Embryonic facial prominence (tissue), 1 donor: ENCODE measurements around the gene TMEM74B.

Source experiments
- DNase-seq: peaks from one replicate; pipeline ENCODE4 v3.0.0-alpha.2; 2016; ENCODE audit errors: extremely low spot score

TMEM74B gene

GRCh38 chr20:1205802-1206201 is 21.0 kb upstream of the TMEM74B start:
- no peak for DNase-seq

- DNase-seq: no peak
These were observed 19.8 kb upstream of the TMEM74B start for GRCh38 chr20:1204576-1204975.

- DNase-seq: no peak
These were observed 19.3 kb upstream of the TMEM74B start for GRCh38 chr20:1204113-1204512.

GRCh38 chr20:1203630-1204029 is 18.8 kb upstream of the TMEM74B start:
- no peak for DNase-seq

- no peak for DNase-seq
These were observed 18.2 kb upstream of the TMEM74B start, which contains the start of gene C20orf202 for GRCh38 chr20:1202762-1203504. C20orf202 (plus strand) TSS chr20:1203454; CDS start chr20:1203586, 132 bp downstream.

GRCh38 chr20:1199964-1200363 is 15.2 kb upstream of the TMEM74B start:
- no peak for DNase-seq

- DNase-seq: no peak
These were observed 14.6 kb upstream of the TMEM74B start for GRCh38 chr20:1199212-1199873.

GRCh38 chr20:1198751-1199150 is 14.0 kb upstream of the TMEM74B start:
- no peak for DNase-seq

- no peak for DNase-seq
These were observed 13.0 kb upstream of the TMEM74B start for GRCh38 chr20:1197801-1198200.

- no peak for DNase-seq
These were observed 11.9 kb upstream of the TMEM74B start for GRCh38 chr20:1196634-1197033.

- DNase-seq: no peak
These were observed 10.4 kb upstream of the TMEM74B start for GRCh38 chr20:1195226-1195625.

GRCh38 chr20:1191299-1191698 is 6.5 kb upstream of the TMEM74B start:
- DNase-seq: no peak

- DNase-seq: no peak
These were observed 6.1 kb upstream of the TMEM74B start for GRCh38 chr20:1190847-1191246.

- no peak for DNase-seq
These were observed 5.0 kb upstream of the TMEM74B start for GRCh38 chr20:1189827-1190226.

- DNase-seq: no peak
These were observed 3.6 kb upstream of the TMEM74B start for GRCh38 chr20:1188347-1188746.

- no peak for DNase-seq
These were observed 2.9 kb upstream of the TMEM74B start for GRCh38 chr20:1187605-1188171.

GRCh38 chr20:1186367-1186991 is 1.7 kb upstream of the TMEM74B start:
- DNase-seq: no peak

GRCh38 chr20:1185790-1186334 is 1.1 kb upstream of the TMEM74B start:
- no peak for DNase-seq

GRCh38 chr20:1185316-1185741 is 548 bp upstream of the TMEM74B start:
- no peak for DNase-seq

- no peak for DNase-seq
These were observed 532 bp downstream of the TMEM74B start for GRCh38 chr20:1184260-1184637.

- no peak for DNase-seq
These were observed 1.6 kb downstream of the TMEM74B start for GRCh38 chr20:1183153-1183552.

GRCh38 chr20:1182106-1182505 is 2.7 kb downstream of the TMEM74B start:
- DNase-seq: no peak
